SHP77 treated with DMSO at 0.1 percent for 48 hours (cell line): Measurements from ENCODE around the gene SLC39A12.

Experiments
- DNase-seq: peaks from one replicate; lab custom pipeline; 2025; lab: John Stamatoyannopoulos, UW

Gene SLC39A12

DNA sequence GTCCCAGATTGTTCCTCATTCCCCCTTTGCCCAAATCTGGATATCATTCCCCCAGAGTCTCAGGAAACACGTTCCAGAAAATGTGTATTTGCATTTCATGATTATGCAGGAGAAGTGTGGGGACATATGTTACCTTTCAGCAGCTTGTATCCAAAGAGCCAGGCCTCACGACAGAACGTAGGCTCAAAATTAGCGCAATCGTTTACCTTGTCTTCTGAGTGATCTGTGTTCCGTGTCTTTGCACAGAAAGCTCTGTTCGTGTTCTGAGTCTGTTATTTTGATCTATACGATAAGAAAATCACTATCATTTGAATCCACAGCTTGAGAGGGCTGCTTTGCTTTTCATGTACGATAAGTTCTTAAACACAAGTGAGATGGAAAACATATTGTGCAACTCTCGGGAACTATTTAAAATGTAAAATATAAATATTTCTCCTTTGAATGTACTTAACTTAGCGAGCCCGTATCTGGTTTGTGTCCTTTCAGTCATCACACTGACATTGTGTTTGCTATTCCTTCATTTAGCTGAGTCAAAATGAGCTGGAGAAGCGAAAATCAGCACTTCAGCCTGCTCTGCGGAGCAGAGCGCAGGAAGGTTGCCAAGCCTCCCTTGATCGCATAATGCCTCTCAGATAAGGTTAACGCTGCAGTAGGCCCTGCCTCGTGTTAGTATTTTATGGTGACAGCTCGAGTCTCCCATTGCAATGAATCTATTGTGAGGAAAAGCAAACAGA lies 108.3 kb downstream of the SLC39A12 start:
- DNase-seq: no peak

DNA sequence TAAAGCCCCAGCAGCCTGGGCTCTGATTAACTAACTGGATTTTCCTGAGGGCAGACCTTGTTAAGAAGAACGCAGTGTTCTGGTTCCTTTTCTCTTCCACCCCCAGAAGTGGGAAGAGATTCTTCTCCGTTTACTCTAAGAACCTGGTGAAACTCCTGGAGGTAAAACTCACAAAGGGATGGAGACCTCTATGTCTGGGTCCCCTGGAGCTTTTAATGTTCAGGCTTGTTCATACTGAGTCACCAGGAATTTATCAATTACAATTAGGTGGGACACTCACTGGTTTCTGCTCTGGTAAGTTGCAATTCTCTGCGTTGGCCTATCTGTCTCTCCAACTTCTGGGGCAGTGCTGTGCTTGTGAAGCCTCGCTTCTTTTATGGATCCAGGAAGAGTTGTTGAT lies 115.2 kb downstream of the SLC39A12 start:
- no peak for DNase-seq

DNA sequence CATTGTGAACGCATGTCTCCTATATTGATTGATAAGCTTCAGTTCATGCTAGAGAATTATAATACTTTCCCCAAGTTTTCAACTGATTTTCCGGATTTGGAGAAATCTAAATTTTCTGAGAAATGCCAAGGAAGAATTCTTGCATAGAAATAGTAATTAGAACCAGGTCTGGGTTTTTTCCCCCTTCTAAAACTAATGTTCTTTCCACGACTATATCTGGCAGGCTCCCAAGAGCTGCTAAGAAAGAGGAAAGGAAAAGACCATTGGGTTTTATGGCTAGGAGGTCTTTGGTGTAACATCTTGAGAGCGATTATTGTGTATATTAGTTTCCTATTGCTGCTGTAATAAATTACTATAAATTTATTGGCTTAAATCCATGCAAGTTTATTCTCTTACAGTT lies 116.7 kb downstream of the SLC39A12 start:
- no peak for DNase-seq

DNA sequence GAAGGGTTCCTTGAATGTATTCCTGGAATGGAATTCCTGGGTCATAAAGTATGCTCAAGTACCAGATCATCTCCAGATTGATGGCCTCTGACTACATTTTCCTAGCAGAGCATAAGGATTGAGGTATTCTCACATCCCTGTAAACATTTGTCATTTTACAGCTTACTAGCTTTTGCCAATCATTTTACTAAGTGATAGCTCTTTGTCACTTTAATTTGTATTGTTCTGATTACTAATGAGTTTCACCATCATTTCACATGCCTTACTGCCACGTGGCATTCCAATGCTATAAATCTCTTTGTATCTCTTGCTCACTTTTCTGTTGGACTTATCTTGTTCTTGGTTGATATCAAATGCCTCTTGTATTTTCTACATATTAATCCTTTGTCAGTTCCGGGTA lies 119.9 kb downstream of the SLC39A12 start:
- no peak for DNase-seq

DNA sequence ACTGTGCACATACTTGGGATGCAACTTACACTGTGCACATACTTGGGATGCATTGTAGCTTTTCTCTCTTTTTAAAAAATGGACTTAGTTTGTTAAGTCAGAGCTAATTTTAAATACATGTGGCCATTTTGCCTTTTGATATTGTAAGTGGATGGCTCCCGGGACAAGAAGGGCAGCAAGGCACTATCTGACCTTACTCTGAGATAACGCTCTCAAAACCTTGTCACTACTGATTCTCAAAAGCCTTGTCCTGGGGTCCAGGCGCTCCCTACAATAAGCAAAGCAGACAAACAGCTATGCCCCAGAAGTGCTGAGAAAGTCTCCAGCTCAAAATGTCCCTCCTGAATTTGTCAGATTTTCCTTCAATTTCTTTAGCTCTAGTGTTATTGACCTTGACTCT lies 121.6 kb downstream of the SLC39A12 start:
- DNase-seq: no peak

DNA sequence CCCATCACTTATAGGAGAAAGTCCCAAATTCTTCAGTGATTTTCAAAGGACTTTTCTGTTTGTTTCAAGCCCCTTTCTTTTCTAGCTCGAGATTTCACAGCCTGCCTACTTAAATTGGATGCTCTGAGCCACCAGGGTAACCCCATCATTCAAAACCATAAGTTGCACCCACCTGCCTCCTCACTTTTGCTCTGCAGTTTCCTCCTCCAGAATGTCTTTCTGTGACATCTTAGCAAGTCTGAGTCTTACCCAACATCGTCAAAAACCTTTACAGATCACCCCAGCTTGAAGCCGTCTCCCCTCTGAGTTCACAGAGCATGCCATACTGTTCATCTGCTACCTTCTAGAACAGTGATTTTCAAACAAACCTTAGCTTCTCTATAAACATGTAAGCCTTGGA lies 124.2 kb downstream of the SLC39A12 start:
- DNase-seq: no peak

DNA sequence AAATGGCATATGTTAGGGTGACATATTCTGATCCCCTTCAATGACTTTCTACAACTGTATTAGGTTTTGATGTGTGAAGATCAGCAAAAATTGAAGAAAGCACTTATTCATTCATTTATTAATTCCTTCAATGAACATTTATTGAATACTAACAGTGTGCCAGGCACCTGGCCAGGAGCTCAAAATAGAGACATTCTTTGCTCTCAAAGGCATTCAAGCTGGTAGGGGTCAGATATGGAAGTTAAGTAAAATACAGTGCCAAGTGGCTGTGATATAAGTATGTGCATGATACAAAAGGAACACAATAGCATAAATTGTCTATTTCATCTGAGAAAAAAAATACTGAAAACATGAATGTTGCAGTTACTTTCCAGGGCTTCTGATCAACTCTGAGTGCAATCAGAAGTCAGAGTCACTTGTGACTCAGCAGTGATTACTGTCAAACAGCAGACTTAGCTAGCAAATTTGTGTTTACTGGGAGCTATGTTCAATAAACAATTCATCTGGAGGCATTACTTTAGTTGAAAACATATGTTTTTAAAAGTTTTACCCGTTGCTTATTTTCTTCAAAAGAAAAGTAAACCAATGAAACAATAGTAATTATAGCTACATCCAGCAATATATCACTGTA lies 128.1 kb downstream of the SLC39A12 start:
- DNase-seq: no peak

DNA sequence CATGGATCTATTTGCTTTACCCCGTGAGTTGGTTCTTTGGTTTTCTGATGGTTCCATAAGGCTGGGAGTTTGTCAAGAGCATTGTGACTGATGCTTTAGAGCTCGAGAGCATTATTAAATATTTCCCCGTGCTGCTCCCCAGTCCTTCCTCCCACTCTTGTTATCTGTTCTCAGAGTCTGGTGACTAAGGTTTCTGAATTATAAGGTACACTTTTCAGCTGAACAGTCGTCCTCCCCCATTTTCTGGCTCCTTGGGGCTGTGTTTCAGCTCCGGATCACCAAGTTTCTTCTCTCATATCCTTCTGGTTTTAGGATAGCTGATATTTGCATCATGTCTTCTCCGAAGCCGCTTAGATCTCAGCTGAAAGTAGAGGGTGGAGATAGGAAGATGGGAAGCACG lies 130.7 kb downstream of the SLC39A12 start:
- no peak for DNase-seq

DNA sequence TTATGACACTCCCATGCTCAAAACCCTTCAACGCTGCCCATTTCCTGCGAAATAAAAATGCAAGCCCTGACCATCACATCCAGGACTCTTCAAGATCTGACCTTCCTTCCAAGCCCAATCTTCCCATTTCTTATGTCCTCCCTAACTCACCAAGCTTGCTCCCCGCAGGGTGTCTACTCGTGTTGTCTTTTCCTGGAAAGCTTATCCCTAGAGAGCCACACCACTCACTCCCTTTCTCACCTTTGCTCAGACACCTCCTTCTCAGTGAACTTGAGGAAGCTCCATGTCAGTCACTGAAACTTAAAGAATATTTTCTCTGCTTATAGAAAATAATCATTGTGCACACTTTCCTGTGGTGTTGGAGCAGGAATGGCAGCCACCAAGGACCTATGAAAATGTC lies 134.1 kb downstream of the SLC39A12 start:
- no peak for DNase-seq

DNA sequence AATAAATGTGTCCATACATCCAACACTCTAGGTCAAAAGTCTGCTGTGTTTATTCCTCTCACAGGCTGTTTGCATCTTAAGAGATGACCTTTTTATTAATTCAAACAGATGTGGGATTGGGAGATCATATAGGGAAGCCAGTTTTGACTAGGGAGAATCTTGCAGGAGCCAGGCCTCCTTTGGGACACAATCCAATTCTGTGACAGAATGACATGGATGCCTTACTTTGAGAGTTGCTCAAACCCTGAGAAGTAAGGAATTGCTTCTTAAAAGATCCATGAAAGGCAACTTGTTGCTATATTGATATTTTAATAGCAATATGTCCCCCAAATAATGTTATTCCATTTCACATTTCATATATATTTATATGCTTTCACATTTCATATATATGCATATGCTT lies 135.0 kb downstream of the SLC39A12 start:
- no peak for DNase-seq

DNA sequence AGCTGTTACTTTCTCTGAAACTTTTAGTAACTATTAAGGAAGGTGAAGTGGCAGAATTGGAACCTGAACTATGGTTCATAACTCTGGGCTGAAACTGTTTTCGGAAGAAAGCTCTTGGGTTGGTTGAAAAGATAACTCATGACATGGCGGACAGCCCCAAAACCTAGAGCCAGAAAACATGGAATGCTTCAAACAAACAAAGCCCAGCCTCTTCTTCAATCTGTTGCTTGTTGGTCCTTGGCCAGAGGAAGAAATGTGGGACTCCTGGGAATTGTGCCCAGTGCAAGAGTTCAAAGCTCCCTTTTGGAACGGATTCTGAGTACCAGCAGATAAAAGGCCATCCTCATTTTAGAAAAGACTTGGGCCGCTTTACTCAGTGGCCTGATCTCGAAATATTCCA lies 135.6 kb downstream of the SLC39A12 start:
- no peak for DNase-seq
